Activated CD8-positive, alpha-beta memory T cell treated with anti-CD3 and anti-CD28 coated beads, Interleukin-2, amount 50 U/mL, for 4 hours (primary cell): Measurements from ENCODE around the gene PTGER1.
"Not testable (repeated sequence)": the region's sequence is repeated elsewhere in the genome, so short reads cannot be mapped to it uniquely, and the experiment has no call there.

Experiments
- DNase-seq: peaks from one replicate; pipeline ENCODE4 v3.0.0-alpha.2; 2020

The PTGER1 gene, protein sequence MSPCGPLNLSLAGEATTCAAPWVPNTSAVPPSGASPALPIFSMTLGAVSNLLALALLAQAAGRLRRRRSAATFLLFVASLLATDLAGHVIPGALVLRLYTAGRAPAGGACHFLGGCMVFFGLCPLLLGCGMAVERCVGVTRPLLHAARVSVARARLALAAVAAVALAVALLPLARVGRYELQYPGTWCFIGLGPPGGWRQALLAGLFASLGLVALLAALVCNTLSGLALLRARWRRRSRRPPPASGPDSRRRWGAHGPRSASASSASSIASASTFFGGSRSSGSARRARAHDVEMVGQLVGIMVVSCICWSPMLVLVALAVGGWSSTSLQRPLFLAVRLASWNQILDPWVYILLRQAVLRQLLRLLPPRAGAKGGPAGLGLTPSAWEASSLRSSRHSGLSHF

DNA sequence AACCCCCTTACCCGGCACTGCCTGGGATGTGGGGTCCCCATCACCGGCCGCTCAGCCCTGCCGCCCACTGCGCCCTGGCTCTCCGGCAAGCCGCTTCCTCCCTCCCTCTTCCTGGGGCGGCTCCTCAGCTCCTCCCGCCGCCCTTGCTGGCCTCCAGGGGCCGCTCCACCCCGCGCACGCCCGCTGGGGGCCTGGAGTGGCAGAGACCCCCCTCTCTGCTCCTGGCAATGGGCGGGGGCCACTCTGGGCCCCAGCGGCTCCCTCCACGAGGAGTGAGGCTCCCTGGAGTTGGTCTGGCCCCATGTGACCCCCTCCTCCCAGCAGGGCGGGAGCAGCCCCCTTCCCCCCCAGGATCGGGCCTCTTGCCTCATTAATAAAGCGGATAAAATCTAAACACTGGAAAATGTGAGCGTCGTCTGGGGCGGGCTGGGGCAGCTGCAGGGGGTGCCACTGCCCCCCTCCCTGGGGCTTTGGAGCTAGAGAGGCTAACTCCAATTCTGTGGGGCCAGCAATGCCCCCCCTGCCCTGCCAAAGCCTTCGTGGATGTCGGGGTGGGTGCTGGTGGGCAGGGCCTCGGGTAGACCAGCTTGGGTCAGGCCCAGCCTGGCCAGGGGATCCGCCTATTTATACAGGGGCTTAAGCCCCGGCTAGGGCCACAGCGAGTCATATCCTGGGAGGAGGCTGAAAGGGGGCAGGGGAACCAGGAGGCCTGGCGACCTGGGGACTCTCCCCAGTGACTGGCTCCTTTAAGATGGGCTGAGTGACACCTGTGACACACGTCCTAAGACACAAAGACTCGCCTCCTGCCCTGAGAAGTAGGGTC, at the start of gene PTGER1:
PTGER1 (minus strand) TSS at position 104 of the 823 bp plus-strand sequence. CDS start 1,034 bp downstream, outside the sequence.
- DNase-seq = no peak

DNA sequence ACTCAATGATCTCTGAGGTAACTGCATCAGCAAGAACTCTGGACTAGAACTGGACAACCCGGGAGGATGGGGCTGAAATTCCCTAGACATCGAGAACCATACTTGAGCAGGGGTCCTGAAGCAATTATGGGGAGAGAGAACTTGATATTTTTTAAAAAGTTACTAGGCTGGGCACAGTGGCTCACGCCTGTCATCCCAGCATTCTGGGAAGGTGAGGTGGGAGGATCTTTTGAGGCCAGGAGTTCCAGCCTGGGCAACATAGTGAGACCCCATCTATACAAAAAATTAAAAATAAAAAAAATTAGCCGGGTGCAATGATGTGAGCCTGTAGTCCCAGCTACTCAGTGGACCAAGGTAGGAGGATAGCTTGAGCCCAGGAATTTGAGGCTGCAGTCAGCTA, 45.4 kb upstream of the PTGER1 start:
- no peak for DNase-seq

DNA sequence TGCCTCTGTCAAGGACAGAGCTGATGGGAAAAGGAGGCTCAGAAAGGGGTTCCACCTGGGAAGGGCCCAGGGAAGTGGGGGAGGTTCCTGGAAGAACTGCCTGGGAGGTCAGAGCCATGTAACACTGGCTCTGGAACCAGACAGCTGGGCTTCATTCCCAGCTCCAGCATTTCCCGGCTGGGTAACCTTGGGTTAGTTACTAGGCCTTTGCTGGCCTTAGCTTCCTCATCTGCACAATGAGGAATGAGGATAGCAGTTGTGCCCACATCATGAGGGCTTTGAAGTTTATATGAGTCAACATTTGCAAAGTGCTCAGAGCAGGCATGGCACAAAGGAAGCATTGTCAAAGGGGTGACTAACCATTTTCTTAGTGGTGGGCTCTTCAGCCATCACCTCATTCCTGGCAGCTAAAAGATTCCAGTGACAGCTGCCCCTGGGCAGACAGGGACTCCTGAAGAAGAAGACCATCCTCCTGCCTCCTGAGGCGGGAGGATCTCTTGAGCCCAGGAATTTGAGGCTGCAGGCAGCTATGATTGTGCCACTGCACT, 44.8 kb upstream of the PTGER1 start:
- no peak for DNase-seq

DNA sequence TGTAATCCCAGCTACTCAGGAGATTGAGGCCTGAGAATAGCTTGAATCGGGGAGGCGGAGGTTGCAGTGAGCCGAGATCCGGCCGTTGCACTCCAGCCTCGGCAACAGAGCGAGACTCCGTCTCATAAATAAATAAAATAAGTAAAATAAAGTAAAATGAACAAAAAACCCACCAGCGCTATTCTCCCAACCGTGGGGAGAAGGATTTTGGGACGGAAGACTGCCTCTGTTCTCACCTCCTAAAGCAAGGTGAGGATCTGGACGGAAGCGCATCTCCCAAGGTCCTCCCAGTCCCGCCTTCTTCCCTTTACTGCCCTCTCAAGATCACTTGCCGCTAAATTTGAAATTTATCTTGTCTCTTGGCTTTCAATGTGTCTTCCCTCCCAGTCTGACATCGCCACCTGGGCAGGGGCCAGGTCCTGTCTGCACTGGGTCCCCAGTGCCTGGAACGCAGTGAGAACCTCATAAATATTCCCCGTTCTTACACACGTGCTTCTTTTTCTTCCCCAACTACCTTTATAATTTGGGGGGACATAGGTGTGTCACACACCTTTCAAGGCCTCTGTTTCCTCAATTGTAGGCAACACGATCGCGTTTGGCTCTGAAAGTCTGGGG, 44.2 kb upstream of the PTGER1 start:
- DNase-seq = no peak

DNA sequence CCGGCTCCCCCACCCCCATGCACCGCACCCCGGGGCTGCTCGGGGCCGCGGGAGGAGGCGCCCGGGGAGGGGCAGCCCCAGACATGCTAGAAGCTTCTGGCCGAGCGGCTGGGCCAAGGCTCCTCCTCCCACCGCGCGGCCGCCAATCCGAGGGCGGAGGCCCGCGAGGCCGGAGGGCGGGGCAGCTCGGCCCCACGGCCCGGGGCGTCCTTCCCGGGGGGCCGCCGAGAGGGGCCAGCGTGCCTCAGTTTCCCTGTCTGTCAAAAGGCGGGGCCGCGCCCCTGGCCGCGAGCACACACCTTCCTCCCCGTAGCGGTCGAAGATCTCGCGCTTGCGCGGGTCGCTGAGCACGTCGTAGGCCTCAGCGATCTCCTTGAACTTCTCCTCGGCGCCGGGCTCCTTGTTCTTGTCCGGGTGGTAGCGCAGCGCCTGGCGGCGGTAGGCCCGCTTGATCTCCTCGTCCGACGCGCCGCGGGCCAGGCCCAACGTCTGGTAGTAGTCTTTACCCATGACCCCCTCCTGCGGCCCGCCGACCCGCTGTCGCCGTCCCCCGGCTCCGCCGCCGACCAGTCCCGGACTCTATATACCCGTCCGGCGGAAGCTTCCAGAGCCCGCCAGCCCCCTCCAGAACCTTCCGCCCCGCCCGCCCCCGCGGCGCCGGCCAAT, 42.8 kb upstream of the PTGER1 start, which contains the start of gene DNAJB1:
DNAJB1 (minus strand) TSS at position 558 of the 666 bp plus-strand sequence; CDS start at position 510, 48 bp downstream.
- DNase-seq = peak; percentile 57

DNA sequence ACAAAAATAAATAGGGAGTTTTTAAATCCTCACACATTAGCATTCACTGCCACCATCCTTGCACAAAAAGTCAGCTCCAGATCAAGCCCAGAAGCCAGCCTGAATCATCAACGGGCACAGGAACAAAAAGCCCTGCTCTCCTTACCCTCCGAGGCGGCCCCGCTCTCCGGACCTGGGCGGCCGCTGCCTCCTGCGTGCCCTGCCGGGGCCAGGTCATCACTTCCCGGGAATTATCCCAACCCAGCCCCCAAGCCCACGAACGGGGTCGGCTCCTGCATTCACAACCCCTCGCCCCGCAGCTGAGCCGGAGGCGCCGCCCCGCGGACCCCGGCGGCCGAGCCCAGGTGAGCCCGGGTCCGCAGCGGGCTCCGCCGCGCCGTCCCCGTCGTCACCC, 42.3 kb upstream of the PTGER1 start:
- DNase-seq = no peak

DNA sequence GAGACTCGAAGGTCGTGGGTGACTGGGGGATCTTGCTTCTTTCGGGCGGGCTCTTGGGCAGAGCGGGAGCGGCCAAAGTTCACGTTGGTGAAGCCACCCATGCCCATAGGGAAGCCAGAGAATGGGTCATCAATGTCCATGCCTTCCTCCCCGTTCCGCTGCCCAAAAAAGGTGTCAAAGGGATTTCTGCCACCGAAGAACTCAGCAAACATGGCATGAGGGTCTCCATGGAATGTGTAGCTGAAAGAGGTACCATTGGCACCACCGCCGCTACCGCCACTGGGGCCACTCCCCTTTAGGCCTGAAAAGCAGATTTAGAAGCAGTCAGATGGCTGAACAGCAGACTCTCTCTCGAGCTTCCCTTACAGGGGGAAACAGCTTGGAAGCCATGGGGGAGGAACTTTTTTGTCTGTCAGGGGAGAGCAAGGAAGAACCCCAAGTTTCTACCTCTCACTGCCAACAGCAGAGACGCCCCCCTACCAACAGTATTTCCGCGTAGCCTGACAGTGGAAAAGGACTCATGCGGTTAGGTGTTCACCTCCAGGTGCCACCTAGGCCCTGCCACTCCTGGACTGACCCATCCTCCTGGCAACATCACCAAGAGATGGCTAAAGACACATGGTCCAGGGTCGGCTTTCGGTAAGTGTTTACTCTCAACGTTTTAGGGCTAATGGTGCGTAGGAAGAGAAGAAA, 41.7 kb upstream of the PTGER1 start:
- DNase-seq = no peak

DNA sequence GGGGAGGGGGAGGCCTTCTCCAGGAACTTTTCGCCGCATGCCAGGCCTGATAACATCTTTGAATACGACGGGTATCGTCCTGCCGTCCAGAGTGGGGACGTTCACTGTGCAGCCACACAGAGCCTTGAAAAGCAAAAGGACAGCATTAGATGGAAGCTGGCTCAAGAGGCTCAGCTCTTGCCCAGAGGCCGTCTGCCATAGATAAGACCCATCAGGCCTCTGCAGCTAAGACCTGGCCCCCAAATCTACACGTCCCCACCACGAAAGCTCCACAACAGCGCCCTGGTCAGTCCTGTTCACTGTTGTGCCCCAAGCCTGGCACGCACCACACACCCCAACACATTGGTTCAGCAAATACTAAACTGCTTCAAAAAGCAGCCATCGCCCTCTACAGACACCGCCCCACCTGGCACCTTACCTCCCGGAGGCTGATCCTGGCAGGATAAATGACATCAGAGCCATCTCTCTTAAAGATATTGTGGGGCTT, 40.9 kb upstream of the PTGER1 start:
- no peak for DNase-seq

DNA sequence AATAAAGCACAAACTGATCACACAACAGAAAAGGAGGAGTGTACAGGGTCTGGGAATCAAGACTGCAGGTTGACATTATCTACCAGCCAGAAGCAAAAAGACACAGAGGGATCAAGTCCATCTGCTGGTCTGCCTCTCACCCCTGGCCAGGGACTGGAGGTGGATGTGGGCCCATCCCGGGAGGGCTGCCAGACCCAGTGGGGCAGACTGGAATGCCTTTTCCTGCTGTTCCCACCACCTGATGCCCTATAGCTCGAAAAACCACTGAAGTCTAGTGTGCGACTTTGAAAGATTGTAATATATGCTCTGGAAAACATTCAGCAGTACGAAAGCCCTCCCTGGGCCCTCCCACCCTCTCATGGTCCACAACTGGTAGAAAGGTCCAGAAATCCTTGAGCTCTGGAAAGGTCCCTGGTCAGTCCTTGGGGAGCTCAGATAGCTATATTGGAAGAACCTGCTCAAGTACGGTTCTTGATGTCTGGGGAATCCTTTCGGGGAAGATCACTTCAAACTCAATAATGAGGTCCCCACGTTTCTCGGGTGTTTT, 40.4 kb upstream of the PTGER1 start:
- no peak for DNase-seq

DNA sequence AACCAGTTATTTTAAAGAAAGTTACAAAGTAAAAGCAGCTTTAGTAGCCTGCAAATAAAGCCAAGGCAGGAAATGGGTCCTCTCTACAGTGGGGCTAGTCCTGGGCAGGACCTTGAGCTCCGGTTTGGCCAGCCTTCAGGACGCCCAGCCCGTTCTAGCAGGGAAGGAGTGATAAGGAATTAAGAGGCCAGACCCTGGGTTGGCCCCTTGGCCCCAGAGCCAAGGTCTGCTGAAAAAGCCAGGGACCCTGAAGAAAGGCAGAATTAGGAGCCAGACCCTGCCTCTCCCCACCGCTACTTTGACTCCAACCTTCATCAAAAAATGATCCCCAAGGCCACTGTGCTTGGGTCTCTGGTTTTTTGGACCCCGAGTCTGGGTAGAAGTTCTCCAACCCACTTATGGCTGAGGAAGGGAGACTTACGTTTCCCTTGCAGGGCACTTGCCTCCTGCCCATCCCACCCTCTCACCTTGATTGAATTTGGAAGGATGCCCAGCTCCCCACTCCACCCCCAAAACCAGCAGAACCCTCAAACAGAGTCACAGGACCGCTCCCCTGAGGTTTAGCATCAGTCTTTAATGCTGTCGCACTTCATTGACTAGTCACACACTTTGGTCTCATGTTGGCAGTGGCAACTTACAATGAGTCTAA, 39.2 kb upstream of the PTGER1 start:
- DNase-seq = no peak

DNA sequence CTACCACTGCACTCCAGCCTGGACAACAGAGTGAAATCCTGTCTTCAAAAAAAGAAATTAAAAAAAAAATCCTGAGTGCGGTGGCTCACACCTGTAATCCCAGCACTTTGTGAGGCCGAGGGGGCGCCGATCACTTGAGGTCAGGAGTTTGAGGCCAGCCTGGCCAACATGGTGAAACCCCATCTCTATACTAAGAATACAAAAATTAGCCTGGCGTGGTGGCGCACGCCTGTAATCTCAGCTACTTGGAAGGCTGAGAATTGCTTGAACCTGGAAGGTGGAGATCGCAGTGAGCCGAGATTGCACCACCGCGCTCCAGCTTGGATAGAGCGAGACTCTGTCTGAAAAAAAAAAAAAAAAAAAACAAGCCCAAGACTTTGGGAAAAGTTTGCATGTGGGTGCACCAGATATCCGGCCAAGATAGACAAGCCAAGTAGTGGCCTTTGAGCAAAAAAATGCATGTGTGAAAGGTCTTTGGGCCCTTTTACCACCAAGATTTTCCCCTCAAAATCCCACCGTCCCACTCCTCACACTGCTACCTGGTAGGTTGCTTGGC, 37.3 kb upstream of the PTGER1 start:
- no peak for DNase-seq

DNA sequence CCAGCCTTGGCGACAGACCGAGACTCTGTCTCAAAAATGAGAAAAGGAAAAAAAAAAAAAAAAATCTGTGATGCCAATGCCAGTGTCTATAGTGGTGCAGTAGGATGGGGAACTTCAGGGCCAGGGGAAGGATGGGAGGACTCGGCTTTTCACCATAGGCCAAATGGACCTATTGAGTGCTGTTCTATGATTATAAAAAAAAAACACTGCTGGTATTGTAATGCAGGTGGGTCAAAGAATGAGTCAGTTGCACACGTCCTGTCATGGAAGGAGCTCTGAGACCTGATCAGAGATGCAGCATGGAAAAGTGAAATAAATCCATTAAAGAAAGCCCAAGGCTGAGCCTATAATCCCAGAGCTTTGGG, 36.1 kb upstream of the PTGER1 start:
- no peak for DNase-seq

DNA sequence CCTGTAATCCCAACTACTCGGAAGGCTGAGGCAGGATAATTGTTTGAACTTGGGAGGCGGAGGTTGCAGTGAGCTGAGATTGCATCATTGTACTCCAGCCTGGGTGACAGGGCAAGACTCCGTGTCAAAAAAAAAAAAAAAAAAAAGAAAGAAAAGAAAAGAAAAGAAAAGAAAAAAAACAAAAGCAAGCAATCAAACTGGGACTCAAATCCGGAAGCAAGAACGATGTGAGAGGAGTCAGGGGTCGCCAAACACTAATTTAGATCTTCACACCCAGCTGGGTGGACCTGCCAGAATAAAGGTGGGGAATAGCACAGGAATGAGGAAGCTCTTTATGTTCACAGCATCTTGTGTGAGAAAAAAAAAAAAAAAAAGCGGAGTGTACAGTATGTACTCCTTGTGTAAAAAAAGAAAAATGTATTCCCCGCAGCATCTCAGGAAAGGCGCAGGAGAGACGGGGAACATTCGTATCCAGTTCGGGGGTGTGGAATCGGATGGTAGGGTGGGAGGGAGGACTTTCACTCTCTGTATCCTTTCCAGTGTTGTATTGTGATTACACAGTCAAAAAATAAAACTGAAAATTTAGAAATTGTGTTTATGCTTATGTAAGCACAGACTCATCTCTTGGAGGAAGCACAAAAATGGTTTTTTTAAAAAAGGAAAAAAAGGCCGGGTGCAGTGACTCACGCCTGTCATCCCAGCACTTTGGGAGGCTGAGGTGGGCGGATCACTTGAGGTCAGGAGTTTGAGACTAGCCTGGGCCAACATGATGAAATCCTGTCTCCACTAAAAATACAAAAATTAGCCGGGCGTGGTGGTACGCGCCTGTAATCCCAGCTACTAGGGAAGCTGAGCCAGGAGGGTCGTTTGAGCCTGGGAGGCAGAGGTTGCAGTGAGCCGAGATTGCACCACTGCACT, 35.4 kb upstream of the PTGER1 start:
- no peak for DNase-seq

DNA sequence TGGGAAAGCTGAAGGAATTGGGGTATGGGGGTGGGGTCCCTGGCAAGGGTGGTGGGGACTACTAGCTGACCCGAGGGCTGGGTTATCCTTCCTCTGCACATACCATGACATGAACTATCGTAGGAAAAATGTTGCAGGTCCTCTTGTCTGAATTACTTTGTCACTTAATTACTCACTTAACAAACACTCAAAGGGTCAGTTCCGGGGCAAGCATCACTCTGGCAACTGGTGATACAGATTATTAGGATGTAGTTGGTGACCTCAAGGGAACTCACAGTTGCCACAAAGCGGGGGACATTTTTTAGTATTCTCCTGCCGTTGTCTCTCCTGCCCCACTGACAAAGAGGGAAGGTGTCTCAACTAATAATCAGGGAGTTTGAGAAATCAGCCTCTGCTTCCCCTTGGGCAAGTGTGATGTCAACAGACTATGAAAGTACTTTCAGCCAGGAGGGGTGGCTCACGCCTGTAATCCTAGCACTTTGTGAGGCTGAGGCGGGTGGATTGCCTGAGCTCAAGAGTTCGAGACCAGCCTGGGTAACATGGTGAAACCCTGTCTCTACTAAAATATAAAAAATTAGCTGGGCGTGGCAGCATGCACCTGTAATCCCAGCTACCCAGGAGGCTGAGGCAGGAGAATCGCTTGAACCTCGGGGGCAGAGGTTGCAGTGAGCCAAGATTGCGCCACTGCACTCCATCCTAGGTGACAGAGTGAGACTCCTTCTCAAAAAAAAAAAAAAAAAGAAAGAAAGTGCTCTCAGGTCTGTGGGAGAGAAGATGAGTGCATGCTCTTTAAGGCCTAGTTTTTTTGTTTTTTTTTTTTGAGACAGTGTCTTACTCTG, 32.8 kb upstream of the PTGER1 start:
- no peak for DNase-seq

DNA sequence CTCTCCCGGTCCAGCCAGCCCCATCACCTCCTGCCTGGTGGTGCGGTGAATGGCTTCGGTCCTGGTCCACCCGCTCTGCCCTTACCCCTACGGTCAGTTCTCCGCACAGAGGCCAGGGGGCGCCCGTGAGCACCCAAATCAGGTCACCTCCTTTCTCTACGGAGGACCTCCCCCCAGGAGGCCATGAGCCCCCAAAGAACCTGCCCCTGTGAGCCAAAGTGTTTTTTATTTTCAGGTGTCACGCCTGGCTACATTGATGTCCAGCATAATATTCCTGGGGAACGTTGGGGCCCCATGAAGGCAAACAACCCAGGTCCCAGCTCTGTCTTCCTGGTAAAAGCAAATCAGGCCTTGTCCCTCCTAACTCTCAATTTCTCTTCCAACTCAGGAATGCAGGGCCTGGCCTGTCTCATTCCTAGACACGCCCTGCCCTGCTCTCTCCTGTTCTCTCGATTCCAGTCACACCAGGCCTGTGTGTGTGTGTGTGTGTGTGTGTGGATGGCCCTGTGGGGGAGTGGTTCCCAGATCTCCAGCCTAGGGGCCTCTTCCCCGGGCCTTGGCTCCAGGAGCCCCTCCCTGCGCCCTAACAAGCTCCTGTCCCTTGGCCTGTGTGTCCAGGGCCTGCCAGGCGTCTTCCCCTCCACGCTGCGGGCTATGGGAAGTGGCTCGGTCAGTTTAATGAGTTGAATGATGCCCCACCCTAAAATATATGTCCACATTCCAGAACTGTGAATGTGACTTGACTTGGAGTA, 30.5 kb upstream of the PTGER1 start:
- DNase-seq = peak; percentile 74

DNA sequence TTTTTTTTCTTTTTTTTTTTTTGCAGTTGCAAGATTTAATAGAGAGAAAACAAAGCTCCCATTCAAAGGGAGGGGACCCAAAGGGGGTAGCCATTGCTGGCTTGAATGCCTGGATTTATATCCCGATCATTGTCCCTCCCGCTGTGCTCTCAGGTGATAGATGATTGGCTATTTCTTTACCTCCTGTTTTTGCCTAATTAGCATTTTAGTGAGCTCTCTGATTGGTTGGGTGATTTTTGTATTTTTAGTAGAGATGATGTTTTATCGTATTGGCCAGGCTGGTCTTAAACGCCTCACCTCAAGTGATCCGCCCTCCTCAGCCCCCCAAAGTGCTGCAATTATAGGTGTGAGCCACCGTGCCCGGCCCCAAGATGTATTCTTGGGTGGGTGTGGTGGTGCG, 29.4 kb upstream of the PTGER1 start:
- DNase-seq = not testable (repeated sequence)

DNA sequence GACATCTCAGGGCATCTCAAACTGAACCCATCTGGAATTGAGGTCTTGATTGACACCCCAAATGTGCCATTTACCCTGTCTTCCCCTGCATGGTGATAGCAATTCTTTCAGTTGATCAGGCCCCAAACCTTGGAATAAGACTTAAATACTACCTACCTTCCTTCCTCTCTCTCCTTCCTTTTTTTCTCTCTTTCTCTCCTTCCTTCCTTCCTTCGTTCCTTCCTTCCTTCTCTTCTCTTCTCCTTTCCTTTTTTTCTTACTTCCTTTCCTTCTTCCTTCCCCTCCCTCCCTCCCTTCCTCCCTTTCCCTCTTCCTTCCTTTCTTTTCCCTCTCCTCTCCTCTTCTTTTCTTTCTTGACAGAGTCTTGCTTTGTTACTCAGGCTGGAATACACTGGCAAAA, 28.1 kb upstream of the PTGER1 start:
- DNase-seq = no peak
